K562 (cell line): ENCODE measurements around the gene NCOA1. TPM values are rescaled to one million over a fixed set of nuclear protein-coding genes. Genes with fewer than 3 reads are reported as not detected.
A peak's percentile ranks its signal among the peaks of the same experiment; 100 is the strongest.

Source experiments
- GABPA ChIP-seq: fragments of 200-800 bp; sonication (Bioruptor generic); conservative IDR thresholded peaks from 2 replicates; pipeline ENCODE4 v1.6.1; 2016; ENCODE audit warnings: low read depth, missing genetic modification characterization, missing compliant biosample characterization
- GATAD2A ChIP-seq: fragments of 450-650 bp; IDR thresholded peaks from 2 replicates; pipeline ENCODE4 v1.6.1; 2017
- NCOA2 ChIP-seq, 2 experiments: fragments of 450-650 bp; IDR thresholded peaks; 2 replicates each; pipeline ENCODE4 v1.6.1; 2018; ENCODE audit warnings: mild to moderate bottlenecking in 2 of 2, moderate library complexity in 1 of 2; ENCODE audit not compliant: partially characterized antibody in 2 of 2
- NFRKB ChIP-seq: fragments of 450-650 bp; IDR thresholded peaks from 2 replicates; pipeline ENCODE4 v1.6.1; 2016; ENCODE audit warnings: low read depth
- TBP ChIP-seq: optimal IDR thresholded peaks from 2 replicates; pipeline ENCODE3; 2011; ENCODE audit warnings: low read depth, low read length, improper control_type of control experiment
- polyA plus RNA-seq, 8 experiments: library from polyadenylated mRNA; depleted of rRNA in 4 of 8; stranded (reverse) in 5 of 8; unstranded in 3 of 8; fragments of >200 nt; fragmentation: Nextera tagmentation in 2 of 8; fragmentation: Illumina TruSeq in 1 of 8; extraction: Ambion mirVana in 2 of 8; extraction: Trizol in 1 of 8; gene quantifications; 2 replicates each; pipeline versions ENCODE4 v1.2.1 to v1.2.3, GENCODE V29; 2011 to 2014; ENCODE audit warnings: inconsistent platforms in 1 of 8, missing spikeins in 1 of 8
- total RNA-seq, 7 experiments: library from RNA; depleted of rRNA in 6 of 7; stranded (reverse); fragments of >200 nt in 6 of 7; fragmentation: Illumina TruSeq in 2 of 7; extraction: Trizol in 2 of 7; gene quantifications; 2 replicates each; pipeline versions ENCODE4 v1.2.1 to v1.2.3, GENCODE V29; 2011 to 2021; ENCODE audit warnings: low replicate concordance in 1 of 7
- TF ChIP-seq, protein P1 (sequence below): sonication (generic); formaldehyde crosslinking; IDR thresholded peaks from 2 replicates; pipeline ENCODE4 v1.9.0; 2022; ENCODE audit warnings: mild to moderate bottlenecking, missing genetic modification reagents
- TF ChIP-seq, protein P2 (sequence below): fragments of 450-650 bp; IDR thresholded peaks from 2 replicates; pipeline ENCODE4 v1.6.1; 2016; ENCODE audit warnings: mild to moderate bottlenecking
- TF ChIP-seq, protein P3 (sequence below), 3 experiments: fragments of 200-800 bp in 1 of 3; fragments of 250-450 bp in 1 of 3; fragments of 450-650 bp in 1 of 3; sonication (Bioruptor Pico) in 1 of 3; sonication (Bioruptor generic) in 1 of 3; formaldehyde crosslinking in 1 of 3; IDR thresholded peaks; 2 replicates each; pipeline versions ENCODE4 v1.6.1 to v1.8.0; 2016 to 2022; ENCODE audit warnings: mild to moderate bottlenecking in 2 of 3, missing genetic modification characterization in 2 of 3, missing compliant biosample characterization in 1 of 3, moderate library complexity in 1 of 3
- TF ChIP-seq, protein P4 (sequence below): fragments of 200-800 bp; sonication (Bioruptor generic); IDR thresholded peaks from 2 replicates; pipeline ENCODE4 v1.6.1; 2017; ENCODE audit warnings: missing genetic modification characterization, missing compliant biosample characterization
- TF ChIP-seq, protein P5 (sequence below): fragments of 450-650 bp; IDR thresholded peaks from 2 replicates; pipeline ENCODE4 v1.6.1; 2018; ENCODE audit not compliant: partially characterized antibody
- TF ChIP-seq, protein P6 (sequence below): fragments of 200-800 bp; sonication (Bioruptor generic); IDR thresholded peaks from 2 replicates; pipeline ENCODE4 v1.6.1; 2017; ENCODE audit warnings: missing genetic modification characterization, missing compliant biosample characterization

NCOA1 gene
- total and polyA plus RNA-seq, 9 of the 15 experiments (the other 6 are each of a cell fraction or from before 2014, with no cell fraction given), result 4.9 to 25.7 (median 17.0) TPM

DNA sequence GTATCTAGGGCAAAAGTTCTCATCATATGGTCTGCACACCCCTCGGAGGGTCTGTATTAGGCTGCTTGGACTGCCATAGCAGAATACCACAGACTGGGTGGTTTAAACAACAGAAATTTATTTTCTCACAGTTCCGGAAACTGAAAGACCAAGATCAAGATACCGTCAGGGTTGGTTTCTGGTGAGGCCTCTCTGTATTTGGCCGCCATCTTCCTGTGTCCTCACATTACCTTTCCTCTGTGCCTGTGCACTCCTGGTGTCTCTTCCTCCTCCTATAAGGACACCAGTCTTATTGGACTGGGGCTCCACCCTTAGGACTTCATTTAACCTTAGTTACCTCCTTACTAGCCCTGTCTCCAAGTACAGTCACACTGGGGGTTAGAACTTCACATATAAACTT lies 132.5 kb downstream of the NCOA1 start (continued):
- TF ChIP-seq, protein P1, sequence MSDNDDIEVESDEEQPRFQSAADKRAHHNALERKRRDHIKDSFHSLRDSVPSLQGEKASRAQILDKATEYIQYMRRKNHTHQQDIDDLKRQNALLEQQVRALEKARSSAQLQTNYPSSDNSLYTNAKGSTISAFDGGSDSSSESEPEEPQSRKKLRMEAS (CRISPR knock-in tag), result no peak
- TF ChIP-seq, protein P2, sequence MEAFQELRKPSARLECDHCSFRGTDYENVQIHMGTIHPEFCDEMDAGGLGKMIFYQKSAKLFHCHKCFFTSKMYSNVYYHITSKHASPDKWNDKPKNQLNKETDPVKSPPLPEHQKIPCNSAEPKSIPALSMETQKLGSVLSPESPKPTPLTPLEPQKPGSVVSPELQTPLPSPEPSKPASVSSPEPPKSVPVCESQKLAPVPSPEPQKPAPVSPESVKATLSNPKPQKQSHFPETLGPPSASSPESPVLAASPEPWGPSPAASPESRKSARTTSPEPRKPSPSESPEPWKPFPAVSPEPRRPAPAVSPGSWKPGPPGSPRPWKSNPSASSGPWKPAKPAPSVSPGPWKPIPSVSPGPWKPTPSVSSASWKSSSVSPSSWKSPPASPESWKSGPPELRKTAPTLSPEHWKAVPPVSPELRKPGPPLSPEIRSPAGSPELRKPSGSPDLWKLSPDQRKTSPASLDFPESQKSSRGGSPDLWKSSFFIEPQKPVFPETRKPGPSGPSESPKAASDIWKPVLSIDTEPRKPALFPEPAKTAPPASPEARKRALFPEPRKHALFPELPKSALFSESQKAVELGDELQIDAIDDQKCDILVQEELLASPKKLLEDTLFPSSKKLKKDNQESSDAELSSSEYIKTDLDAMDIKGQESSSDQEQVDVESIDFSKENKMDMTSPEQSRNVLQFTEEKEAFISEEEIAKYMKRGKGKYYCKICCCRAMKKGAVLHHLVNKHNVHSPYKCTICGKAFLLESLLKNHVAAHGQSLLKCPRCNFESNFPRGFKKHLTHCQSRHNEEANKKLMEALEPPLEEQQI, result peak; percentile 71
- TF ChIP-seq NFRKB (peak; percentile 87), NCOA2 (IDR thresholded peaks at IDR 0.05; ENCODE audit: partially characterized antibody in 2 of 2) (no peak), TBP (no peak), GABPA (tag) (peak; percentile 68; the same call in 1 of the 2 replicates), GATAD2A (no peak)
- TF ChIP-seq, protein P3, sequence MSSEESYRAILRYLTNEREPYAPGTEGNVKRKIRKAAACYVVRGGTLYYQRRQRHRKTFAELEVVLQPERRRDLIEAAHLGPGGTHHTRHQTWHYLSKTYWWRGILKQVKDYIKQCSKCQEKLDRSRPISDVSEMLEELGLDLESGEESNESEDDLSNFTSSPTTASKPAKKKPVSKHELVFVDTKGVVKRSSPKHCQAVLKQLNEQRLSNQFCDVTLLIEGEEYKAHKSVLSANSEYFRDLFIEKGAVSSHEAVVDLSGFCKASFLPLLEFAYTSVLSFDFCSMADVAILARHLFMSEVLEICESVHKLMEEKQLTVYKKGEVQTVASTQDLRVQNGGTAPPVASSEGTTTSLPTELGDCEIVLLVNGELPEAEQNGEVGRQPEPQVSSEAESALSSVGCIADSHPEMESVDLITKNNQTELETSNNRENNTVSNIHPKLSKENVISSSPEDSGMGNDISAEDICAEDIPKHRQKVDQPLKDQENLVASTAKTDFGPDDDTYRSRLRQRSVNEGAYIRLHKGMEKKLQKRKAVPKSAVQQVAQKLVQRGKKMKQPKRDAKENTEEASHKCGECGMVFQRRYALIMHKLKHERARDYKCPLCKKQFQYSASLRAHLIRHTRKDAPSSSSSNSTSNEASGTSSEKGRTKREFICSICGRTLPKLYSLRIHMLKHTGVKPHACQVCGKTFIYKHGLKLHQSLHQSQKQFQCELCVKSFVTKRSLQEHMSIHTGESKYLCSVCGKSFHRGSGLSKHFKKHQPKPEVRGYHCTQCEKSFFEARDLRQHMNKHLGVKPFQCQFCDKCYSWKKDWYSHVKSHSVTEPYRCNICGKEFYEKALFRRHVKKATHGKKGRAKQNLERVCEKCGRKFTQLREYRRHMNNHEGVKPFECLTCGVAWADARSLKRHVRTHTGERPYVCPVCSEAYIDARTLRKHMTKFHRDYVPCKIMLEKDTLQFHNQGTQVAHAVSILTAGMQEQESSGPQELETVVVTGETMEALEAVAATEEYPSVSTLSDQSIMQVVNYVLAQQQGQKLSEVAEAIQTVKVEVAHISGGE (CRISPR knock-in tag; IDR thresholded peaks at IDR 0.05), result peak in 2 of 3 experiments; percentile 52 to 94; a peak in 3 of 6 replicates
- TF ChIP-seq, protein P4, sequence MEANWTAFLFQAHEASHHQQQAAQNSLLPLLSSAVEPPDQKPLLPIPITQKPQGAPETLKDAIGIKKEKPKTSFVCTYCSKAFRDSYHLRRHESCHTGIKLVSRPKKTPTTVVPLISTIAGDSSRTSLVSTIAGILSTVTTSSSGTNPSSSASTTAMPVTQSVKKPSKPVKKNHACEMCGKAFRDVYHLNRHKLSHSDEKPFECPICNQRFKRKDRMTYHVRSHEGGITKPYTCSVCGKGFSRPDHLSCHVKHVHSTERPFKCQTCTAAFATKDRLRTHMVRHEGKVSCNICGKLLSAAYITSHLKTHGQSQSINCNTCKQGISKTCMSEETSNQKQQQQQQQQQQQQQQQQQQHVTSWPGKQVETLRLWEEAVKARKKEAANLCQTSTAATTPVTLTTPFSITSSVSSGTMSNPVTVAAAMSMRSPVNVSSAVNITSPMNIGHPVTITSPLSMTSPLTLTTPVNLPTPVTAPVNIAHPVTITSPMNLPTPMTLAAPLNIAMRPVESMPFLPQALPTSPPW (CRISPR knock-in tag), result 0 out of 2 replicates have a peak, but pooled peaks have one; percentile 27
- TF ChIP-seq, protein P5, sequence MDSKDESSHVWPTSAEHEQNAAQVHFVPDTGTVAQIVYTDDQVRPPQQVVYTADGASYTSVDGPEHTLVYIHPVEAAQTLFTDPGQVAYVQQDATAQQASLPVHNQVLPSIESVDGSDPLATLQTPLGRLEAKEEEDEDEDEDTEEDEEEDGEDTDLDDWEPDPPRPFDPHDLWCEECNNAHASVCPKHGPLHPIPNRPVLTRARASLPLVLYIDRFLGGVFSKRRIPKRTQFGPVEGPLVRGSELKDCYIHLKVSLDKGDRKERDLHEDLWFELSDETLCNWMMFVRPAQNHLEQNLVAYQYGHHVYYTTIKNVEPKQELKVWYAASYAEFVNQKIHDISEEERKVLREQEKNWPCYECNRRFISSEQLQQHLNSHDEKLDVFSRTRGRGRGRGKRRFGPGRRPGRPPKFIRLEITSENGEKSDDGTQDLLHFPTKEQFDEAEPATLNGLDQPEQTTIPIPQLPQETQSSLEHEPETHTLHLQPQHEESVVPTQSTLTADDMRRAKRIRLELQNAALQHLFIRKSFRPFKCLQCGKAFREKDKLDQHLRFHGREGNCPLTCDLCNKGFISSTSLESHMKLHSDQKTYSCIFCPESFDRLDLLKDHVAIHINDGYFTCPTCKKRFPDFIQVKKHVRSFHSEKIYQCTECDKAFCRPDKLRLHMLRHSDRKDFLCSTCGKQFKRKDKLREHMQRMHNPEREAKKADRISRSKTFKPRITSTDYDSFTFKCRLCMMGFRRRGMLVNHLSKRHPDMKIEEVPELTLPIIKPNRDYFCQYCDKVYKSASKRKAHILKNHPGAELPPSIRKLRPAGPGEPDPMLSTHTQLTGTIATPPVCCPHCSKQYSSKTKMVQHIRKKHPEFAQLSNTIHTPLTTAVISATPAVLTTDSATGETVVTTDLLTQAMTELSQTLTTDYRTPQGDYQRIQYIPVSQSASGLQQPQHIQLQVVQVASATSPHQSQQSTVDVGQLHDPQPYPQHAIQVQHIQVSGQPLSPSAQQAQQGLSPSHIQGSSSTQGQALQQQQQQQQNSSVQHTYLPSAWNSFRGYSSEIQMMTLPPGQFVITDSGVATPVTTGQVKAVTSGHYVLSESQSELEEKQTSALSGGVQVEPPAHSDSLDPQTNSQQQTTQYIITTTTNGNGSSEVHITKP, result no peak
- TF ChIP-seq, protein P6, sequence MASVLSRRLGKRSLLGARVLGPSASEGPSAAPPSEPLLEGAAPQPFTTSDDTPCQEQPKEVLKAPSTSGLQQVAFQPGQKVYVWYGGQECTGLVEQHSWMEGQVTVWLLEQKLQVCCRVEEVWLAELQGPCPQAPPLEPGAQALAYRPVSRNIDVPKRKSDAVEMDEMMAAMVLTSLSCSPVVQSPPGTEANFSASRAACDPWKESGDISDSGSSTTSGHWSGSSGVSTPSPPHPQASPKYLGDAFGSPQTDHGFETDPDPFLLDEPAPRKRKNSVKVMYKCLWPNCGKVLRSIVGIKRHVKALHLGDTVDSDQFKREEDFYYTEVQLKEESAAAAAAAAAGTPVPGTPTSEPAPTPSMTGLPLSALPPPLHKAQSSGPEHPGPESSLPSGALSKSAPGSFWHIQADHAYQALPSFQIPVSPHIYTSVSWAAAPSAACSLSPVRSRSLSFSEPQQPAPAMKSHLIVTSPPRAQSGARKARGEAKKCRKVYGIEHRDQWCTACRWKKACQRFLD (CRISPR knock-in tag), result peak; percentile 53; the same call in 1 of the 2 replicates
